ENCODE data around the gene ZNF45.
A peak's percentile ranks its signal among the peaks of the same experiment; 100 is the strongest.
"Not testable (repeated sequence)": the region's sequence is repeated elsewhere in the genome, so short reads cannot be mapped to it uniquely, and the experiment has no call there.

Gene ZNF45

DNA sequence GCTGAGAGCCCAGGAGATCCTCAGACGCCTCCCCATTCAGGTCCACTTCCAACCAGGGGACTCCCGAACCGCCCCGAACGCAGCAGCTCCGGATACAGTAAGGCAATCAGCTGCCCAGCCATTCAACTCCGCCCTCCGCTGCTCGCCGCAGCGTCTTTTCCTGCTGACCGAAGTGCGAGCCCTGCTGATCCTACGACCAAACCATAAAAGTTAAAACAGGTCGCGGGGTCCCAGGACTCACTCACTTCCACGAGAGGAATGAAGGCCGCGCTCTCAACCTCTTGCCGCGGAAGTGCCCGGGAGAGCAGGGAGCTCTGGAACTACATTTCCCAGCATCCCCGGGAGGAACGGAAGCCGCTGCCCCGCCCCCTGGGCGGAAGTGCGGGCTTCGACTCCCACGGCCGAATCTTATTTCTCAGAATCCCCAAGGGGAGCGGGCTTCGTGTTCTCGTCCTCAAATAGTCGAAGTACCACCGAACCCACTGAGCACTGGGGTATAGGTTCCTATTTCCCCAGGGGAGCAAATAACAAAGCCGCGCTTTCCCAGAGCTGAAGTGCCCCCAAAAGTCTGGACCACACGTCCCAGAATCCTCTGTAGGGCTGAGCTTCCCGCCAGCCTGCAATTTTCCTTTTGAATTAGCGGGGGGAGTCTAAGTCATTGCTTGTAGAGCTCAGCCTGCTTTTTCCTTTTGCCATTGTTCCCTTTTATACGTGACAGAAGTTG lies at the start of gene ZNF45:
Gene ZNF45 (minus strand): TSS at position 298 of the 724 bp plus-strand sequence. CDS start 13,097 bp downstream, outside the sequence.
- peak; percentile 91 to 93 for DNase-seq
- TF ChIP-seq POLR2A (IDR thresholded peaks at IDR 0.05; ENCODE audit: low read length) (peak; percentile 62), GATA1 (IDR thresholded peaks at IDR 0.05; ENCODE audit: low read depth, low read length) (no peak)

DNA sequence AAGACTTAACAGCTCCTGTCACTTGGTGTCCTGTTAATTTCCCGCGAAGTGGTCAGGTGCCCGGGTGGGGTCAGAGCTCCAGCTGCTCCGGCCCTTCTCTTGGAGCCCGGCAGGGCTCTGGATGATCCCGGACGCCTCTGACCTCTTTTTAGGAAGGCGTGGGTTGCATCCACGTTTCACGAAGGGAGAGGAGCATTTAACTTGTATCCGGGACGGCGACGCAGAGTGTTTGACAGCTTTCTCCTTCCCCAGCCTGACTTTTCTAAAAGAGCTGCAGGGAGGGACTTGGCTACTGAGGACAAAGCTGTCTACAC lies 49.6 kb upstream of the ZNF45 start:
- DNase-seq, result no peak
- TF ChIP-seq GATA1 (IDR thresholded peaks at IDR 0.05; ENCODE audit: low read depth, low read length) (no peak), POLR2A (IDR thresholded peaks at IDR 0.05; ENCODE audit: low read length) (no peak)

DNA sequence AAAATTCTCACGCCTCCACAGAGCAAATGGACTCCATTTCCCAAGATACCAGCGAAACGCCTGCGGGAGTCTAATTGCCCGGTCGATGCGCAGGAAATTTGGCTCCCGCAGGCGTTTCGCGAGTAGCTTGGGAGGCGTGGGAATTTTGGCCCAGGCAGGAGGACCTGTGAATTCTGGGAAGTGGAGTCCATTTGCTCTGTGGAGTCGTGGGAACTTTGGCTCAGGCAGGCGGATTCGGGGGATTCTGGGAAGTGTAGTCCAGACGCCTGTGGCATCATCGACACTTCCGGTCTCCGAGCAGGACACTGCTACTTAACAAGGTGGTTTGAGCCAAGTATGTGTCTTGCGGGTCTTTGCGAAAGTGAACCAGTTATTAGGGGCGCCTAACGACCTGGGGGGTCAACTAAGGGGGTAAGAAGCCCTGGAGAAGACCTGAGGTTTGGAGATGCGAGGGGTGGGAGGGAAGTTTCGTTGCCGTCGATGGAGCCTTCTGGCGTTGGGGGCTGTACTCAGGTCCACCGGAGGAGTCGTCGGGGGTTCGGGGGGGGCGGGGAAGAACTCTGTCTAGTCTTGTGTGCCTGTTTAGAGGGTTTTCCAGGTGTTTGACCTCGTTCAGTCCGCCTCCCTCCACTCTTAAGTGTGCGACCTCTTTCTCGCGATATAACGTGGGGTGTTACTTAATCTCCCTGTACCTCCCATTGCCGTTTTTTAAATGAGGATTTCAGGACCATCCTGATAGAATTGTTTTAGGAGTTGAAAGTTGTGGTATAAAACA lies 49.0 kb upstream of the ZNF45 start, which contains the start of gene ZNF155:
Gene ZNF155 (plus strand): TSS at position 277 of the 775 bp plus-strand sequence. CDS start 4,356 bp downstream, outside the sequence.
- DNase-seq, result peak; percentile 86 to 90
- TF ChIP-seq POLR2A (IDR thresholded peaks at IDR 0.05; ENCODE audit: low read length) (peak; percentile 43), GATA1 (IDR thresholded peaks at IDR 0.05; ENCODE audit: low read depth, low read length) (no peak)

DNA sequence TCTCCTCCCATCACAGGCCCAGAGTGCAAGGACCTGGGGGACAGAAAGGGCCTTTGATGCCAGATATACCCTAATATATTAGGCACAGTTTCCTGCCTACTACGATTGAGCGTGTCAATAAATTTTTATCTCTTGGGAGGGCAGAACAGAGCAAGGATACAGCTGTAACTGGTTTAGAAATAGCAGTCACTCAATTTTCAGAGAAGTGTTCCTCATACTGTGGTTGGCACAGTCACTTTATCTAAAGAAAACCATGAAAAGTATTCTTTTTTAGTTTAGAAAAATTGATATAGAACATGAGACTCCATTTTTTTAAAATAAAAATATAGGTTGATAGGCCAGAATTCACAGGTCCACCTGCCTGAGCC lies 48.4 kb upstream of the ZNF45 start:
- no peak for TF ChIP-seq POLR2A (IDR thresholded peaks at IDR 0.05; ENCODE audit: low read length)
- no peak for TF ChIP-seq GATA1 (IDR thresholded peaks at IDR 0.05; ENCODE audit: low read depth, low read length)
- DNase-seq, result no peak

DNA sequence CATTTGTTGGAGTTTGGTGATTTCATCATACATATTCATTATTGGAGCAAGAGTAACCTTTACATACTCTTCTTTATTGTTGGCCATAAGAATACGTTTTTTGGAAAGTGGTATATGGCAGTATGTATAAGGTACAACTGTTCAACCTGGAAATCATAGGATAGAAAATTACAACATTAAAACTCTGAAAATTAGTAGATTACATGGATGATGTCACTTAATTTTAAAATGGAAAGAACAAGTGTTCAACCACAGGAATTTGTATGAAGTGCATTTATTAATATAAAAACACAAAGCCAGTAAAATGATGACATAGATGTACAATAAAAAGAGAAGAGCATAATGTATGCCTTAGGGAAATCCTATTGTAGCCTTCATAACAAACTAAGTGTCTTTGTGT lies 41.6 kb upstream of the ZNF45 start:
- TF ChIP-seq GATA1 (IDR thresholded peaks at IDR 0.05; ENCODE audit: low read depth, low read length) (no peak), POLR2A (IDR thresholded peaks at IDR 0.05; ENCODE audit: low read length) (no peak)

DNA sequence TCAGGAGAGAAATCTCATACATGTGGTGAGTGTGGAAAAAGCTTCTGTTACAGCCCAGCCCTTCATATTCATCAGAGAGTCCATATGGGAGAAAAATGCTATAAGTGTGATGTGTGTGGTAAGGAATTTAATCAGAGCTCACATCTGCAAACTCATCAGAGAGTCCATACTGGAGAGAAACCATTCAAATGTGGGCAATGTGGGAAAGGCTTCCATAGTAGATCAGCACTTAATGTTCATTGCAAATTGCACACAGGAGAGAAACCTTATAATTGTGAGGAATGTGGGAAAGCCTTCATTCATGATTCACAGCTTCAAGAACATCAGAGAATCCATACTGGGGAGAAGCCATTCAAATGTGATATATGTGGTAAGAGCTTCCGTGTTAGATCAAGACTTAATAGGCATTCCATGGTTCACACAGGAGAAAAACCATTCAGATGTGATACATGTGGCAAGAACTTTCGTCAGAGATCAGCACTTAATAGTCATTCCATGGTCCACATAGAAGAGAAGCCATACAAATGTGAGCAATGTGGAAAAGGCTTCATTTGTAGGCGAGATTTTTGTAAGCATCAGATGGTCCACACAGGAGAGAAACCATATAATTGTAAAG lies 31.1 kb upstream of the ZNF45 start:
- DNase-seq, result peak in 1 of 2 experiments; percentile 23
- no peak for TF ChIP-seq POLR2A (IDR thresholded peaks at IDR 0.05; ENCODE audit: low read length)
- no peak for TF ChIP-seq GATA1 (IDR thresholded peaks at IDR 0.05; ENCODE audit: low read depth, low read length)

More for the DNA sequence above, 41.6 kb upstream of the ZNF45 start:
- DNase-seq, result no peak

DNA sequence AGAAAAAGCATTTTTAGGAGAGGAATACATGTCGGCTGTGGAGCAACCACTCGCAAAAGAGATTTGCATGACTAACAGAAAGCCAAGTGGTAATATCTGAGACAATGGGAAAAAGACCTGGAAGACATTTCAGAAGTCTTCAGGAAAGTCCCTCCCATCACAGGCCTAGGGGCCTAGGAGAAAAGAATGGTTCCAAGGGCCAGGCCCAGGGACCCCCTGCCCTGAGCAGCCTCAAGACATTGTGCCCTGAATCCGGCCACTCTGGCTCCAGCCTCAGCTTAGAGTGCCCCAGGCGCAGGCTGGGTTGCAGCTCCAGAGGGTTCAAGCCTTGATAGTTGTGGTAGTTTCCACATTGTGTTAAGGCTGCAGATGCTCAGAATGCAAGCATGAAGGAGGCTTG lies 25.3 kb upstream of the ZNF45 start:
- DNase-seq, result no peak
- TF ChIP-seq GATA1 (IDR thresholded peaks at IDR 0.05; ENCODE audit: low read depth, low read length) (no peak), POLR2A (IDR thresholded peaks at IDR 0.05; ENCODE audit: low read length) (no peak)

DNA sequence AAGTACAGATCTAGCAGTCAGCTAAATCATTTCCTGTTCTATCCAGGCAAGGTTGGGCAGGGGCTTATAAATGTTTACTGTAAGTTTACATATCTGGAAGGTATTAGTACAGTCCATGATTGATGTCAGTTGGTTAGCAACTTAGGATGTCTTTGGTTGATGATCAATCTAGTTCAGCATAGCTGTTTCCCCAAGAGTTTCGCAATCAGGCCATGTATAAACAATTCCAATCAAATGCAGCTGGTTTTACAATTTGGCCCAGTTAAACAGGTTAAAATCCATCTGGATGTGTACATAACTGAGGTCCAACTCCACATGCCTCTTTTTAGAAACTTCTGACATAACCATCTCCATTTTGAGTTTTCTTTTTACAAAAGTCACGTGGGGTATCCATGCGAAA lies 22.8 kb upstream of the ZNF45 start:
- TF ChIP-seq POLR2A (IDR thresholded peaks at IDR 0.05; ENCODE audit: low read length) (no peak), GATA1 (IDR thresholded peaks at IDR 0.05; ENCODE audit: low read depth, low read length) (no peak)
- no peak for DNase-seq

DNA sequence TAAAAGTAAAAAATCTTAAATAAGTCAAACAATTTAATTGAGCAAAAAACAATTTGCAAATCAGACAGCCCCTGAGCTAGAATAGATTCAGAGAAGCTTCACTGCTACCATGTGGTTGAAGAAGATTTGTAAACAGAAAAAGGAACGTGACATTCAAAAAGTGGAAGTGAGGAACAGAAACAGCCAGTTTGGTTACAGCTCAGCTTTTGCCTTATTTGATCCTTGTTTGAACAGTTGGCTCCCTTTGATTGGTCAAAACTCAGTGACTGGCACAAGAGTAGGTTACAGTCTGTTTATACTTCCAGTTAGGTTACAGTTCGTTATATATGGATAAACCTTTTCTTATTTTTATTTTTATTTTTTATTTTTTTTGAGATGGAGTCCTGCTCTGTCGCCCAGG lies 21.7 kb upstream of the ZNF45 start:
- DNase-seq, result no peak
- TF ChIP-seq POLR2A (IDR thresholded peaks at IDR 0.05; ENCODE audit: low read length) (no peak), GATA1 (IDR thresholded peaks at IDR 0.05; ENCODE audit: low read depth, low read length) (no peak)

DNA sequence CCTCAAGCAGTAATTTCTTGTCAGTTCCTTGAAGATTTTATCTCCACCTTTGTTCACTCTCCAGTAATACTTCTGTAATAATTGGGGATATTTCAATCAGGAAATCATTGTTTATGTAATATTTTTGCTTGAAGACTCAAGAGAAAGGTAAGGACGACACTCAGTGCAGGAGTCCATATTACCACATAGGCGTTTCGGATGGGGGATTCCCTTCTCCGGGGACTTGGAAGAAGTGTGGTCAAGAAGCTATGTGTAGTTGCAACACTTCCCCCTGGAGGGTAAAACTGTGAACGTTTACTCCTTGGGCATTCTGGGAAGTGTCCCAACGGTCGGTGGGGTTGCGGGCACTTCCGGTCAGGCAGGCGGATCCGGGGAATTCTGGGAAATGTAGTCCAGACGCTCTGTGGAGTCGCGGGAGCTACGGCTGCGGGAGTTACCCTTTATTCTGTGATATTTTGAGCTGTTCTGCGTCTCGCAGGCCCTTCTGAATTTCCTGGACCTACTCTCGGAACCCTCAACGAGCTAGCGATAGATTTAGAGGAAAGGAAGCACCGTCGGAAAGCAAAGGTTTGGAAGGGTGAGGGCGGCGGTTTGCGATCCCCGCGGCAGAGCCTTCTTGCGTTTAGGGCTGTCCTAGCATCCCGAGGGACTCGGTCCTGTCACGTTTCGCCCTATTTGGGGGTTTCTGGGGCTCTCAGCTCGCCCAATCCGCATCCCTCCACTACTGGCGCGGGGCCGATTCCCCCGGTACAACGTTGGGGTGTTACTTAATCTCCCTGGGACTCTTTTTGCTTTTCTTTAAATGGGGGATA lies 16.0 kb upstream of the ZNF45 start, which contains the start of gene ZNF221:
Gene ZNF221 (plus strand): TSS at position 395 of the 812 bp plus-strand sequence. CDS start 11,499 bp downstream, outside the sequence.
- DNase-seq, result peak; percentile 91 to 93
- TF ChIP-seq POLR2A (IDR thresholded peaks at IDR 0.05; ENCODE audit: low read length) (peak; percentile 38), GATA1 (IDR thresholded peaks at IDR 0.05; ENCODE audit: low read depth, low read length) (no peak)

DNA sequence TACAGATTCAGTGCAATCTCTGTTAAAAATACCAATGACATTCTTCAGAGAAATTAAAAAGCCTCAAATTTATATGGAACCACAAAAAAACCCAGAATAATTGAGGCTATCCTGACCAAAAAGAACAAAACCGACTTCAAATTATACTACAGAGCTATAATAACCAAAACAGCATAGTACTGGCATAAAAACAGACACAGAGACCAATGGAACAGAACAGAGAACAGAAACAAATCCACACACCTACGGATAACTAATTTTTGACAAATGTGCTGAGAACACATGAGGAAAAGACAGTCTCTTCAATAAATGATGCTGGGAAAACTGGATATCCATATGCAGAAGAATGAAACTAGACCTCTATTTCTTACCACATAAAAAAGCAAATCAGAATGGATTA lies 14.7 kb upstream of the ZNF45 start:
- DNase-seq, result not testable (repeated sequence)

DNA sequence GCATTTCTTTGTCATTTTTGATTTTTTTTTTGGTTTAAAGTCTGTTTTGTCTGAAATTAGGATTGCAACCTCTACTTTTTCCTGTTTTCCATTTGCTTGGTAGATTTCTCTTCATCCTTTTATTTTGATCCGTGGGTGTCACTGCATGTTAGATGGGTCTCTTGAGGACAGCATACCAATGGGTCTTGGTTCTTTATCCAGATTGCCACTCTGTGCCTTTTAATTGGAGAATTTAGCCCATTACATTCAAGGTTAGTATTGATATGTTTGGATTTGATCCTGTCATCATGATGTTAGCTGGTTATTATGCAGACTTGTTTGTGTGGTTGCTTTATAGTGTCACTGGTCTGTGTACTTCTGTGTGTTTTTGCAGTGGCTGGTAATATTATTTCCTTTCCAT lies 12.3 kb upstream of the ZNF45 start:
- DNase-seq, result peak in 1 of 2 experiments; percentile 18

DNA sequence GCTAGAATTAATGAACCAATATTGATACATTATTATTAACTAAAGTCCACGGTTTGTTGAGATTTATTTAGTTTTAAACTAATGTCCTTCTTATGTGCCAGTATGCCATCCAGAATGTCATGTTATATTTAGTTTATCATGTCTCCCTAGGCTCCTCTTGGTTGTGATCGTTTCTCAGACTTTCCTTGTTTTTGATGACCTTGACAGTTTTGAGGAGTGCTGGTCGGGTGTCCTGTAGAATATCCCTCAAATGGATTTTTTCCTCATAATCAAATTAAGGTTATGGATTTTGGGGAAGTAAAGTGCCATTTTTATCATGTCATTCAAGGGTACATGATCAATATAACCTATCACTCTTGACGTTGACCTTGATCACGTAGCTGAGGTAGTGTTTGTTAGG lies 6.1 kb upstream of the ZNF45 start:
- TF ChIP-seq GATA1 (IDR thresholded peaks at IDR 0.05; ENCODE audit: low read depth, low read length) (no peak), POLR2A (IDR thresholded peaks at IDR 0.05; ENCODE audit: low read length) (no peak)
- no peak for DNase-seq

DNA sequence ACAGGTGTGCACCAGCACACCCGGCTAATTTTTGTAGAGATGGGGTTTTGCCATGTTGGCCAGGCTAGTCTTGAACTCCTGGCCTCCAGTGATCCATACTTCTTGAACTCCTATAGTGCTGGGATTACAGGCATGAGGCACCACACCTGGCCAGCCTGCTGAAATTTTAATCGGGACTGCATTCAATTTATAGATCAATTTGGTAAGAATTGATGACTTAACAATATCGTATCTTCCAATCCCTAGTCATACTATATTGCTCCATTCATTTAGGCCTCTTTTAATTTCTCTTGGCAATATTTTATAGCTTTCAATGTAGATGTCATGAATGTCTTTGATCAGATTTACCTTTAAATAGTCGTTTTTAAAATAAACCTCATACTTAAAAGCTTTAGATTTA lies 5.6 kb upstream of the ZNF45 start:
- DNase-seq, result no peak
- TF ChIP-seq POLR2A (IDR thresholded peaks at IDR 0.05; ENCODE audit: low read length) (no peak), GATA1 (IDR thresholded peaks at IDR 0.05; ENCODE audit: low read depth, low read length) (no peak)
